Tibial artery (tissue), 4 donors: ENCODE results near the gene UCHL5.

Source experiments
- DNase-seq, 2 donors: peaks; one replicate each; pipeline ENCODE4 v3.0.0-alpha.2; 2019
- H3K27ac ChIP-seq, 2 donors: fragments of 200-600 bp; sonication (generic) in 1 of 2; 1 replicate in 1 of 2; 2 replicates in 1 of 2; pipeline ENCODE4 v1.5.1; 2018 to 2019; ENCODE audit warnings: mild to moderate bottlenecking in 1 of 2
- H3K27me3 ChIP-seq, 2 donors: fragments of 200-600 bp; sonication (generic) in 1 of 2; one replicate each; pipeline versions ENCODE4 v1.5.1 to v1.6.0; 2016 to 2019
- H3K36me3 ChIP-seq, 3 donors: fragments of 200-600 bp; sonication (generic) in 2 of 3; one replicate each; pipeline ENCODE4 v1.5.1; 2016 to 2019; ENCODE audit warnings: mild to moderate bottlenecking in 2 of 3
- H3K4me1 ChIP-seq, 4 donors: fragments of 200-600 bp; sonication (generic) in 2 of 4; 1 replicate in 3 of 4; 2 replicates in 1 of 4; pipeline ENCODE4 v1.5.1; 2016 to 2019
- H3K4me3 ChIP-seq, 2 donors: fragments of 200-600 bp; sonication (generic) in 1 of 2; 1 replicate in 1 of 2; 2 replicates in 1 of 2; pipeline ENCODE4 v1.5.1; 2018 to 2019; ENCODE audit warnings: mild to moderate bottlenecking in 2 of 2
- H3K9me3 ChIP-seq, 3 donors: fragments of 200-600 bp; sonication (generic) in 1 of 3; one replicate each; pipeline ENCODE4 v1.5.1; 2016 to 2019
- CTCF ChIP-seq, 2 experiments: fragments of 200-600 bp in 1 of 2; fragments of 450-650 bp in 1 of 2; IDR thresholded peaks; one replicate each; pipeline ENCODE4 v1.5.1; 2017 to 2019; ENCODE audit warnings: antibody characterized with exemption in 2 of 2, mild to moderate bottlenecking in 1 of 2, moderate library complexity in 1 of 2
- intact Hi-C: fragments of 100-400 bp; cut with DNase I; formaldehyde crosslinking; loops from one replicate; pipeline ENCODE4 v1.15.0; 2023; ENCODE audit warnings: low total_unique reads

Gene UCHL5

DNA sequence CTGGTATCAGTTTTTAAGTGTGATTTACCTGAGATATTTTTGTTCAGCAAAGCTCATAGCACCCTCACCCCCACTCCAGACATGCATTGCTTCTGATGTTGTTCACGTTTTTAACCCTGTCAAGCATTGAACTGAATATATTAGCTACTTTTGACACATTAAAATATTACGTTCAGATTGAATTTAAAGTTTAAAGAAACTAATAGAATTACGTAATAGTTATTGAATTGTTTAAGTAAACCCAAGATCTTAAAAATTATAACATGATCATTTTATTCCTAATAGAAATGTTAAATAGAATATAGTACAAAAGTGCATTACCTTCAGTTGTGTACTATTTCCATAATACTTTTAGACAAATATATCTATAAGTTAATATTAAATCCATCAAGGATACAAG is 27.2 kb upstream of the UCHL5 start:
- peaks cover 37 to 54% (median 48%) of the 10 kb centered on the region in 3 donors for H3K36me3 ChIP-seq
- no peak for TF ChIP-seq CTCF (IDR thresholded peaks at IDR 0.05)
- intact Hi-C loops = no loop called here
- H3K27ac ChIP-seq = no peak overlapping the region
- no peaks in the 10 kb centered on the region for H3K27me3 ChIP-seq
- no peaks in the 10 kb centered on the region for H3K9me3 ChIP-seq
- no peak for DNase-seq
- H3K4me1 ChIP-seq = no peaks in the 10 kb centered on the region
- H3K4me3 ChIP-seq = no peak overlapping the region

- TF ChIP-seq CTCF (IDR thresholded peaks at IDR 0.05) = no peak
- peaks cover 40 to 59% (median 53%) of the 10 kb centered on the region in 3 donors for H3K36me3 ChIP-seq
- H3K4me1 ChIP-seq = no peaks in the 10 kb centered on the region
- no peak for DNase-seq
- H3K27ac ChIP-seq = no peak overlapping the region
- intact Hi-C loops = no loop called here
- H3K9me3 ChIP-seq = no peaks in the 10 kb centered on the region
- H3K27me3 ChIP-seq = no peaks in the 10 kb centered on the region
- H3K4me3 ChIP-seq = no peak overlapping the region
Measured at GRCh38 chr1:193085263-193085662, 26.1 kb upstream of the UCHL5 start.

- Histone ChIP-seq H3K27me3 (no peaks in the 10 kb centered on the region), H3K4me3 (no peak overlapping the region), H3K9me3 (no peaks in the 10 kb centered on the region), H3K4me1 (no peaks in the 10 kb centered on the region), H3K27ac (no peak overlapping the region), H3K36me3 (peaks cover 52 to 70% (median 53%) of the 10 kb centered on the region in 3 donors)
- no peak for TF ChIP-seq CTCF (IDR thresholded peaks at IDR 0.05)
- intact Hi-C loops = no loop called here
- DNase-seq = no peak
Measured at GRCh38 chr1:193083365-193084088, 24.4 kb upstream of the UCHL5 start.

DNA sequence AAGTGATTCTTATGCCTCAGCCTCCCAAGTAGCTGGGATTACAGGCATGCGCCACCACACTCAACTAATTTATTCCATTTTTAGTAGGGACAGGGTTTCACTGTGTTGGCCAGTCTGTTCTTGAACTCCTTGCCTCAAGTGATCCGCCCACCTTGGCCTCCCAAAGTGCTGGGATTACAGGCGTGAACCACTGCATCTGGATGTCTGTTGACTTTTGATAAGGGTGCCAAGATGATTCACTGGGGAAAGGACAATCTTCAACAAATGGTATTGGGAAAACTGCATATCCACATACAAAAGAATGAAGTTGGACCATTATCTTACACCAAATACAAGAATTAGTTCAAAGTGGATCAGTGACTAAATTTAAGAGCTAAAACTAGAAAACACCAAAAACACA is 20.0 kb upstream of the UCHL5 start:
- Histone ChIP-seq H3K4me3 (no peak overlapping the region), H3K27ac (no peak overlapping the region), H3K4me1 (no peaks in the 10 kb centered on the region), H3K36me3 (peaks cover 55 to 67% (median 64%) of the 10 kb centered on the region in 3 donors), H3K27me3 (no peaks in the 10 kb centered on the region), H3K9me3 (no peaks in the 10 kb centered on the region)
- intact Hi-C loops = no loop called here
- no peak for TF ChIP-seq CTCF (IDR thresholded peaks at IDR 0.05)
- no peak for DNase-seq

GRCh38 chr1:193077991-193078390 is 18.8 kb upstream of the UCHL5 start:
- TF ChIP-seq CTCF (IDR thresholded peaks at IDR 0.05) = no peak
- intact Hi-C loops = no loop called here
- DNase-seq = no peak
- H3K9me3 ChIP-seq = no peaks in the 10 kb centered on the region
- peaks cover 43 to 55% (median 52%) of the 10 kb centered on the region in 3 donors for H3K36me3 ChIP-seq
- no peak overlapping the region for H3K27ac ChIP-seq
- H3K27me3 ChIP-seq = no peaks in the 10 kb centered on the region
- H3K4me1 ChIP-seq = no peaks in the 10 kb centered on the region
- no peak overlapping the region for H3K4me3 ChIP-seq
